Stomach (tissue), 4 donors: ENCODE data around the gene OR4E1.

Source experiments
- CTCF ChIP-seq, 7 experiments: fragments of 450-650 bp in 4 of 7; fragments of 200-600 bp in 3 of 7; sonication (generic) in 3 of 7; IDR thresholded peaks; one replicate each; pipeline ENCODE4 v1.5.1; 2016 to 2019; ENCODE audit warnings: antibody characterized with exemption in 7 of 7, control low read depth in 2 of 7, mild to moderate bottlenecking in 1 of 7
- EP300 ChIP-seq: sonication (generic); formaldehyde crosslinking; IDR thresholded peaks from one replicate; pipeline ENCODE4 v1.6.1; 2017; ENCODE audit warnings: antibody characterized with exemption

- TF ChIP-seq CTCF (IDR thresholded peaks at IDR 0.05) (no peak), EP300 (no peak)
Observed at GRCh38 chr14:21642683-21643082, 30.9 kb downstream of the OR4E1 start.
